ENCODE measurements around the gene KDM4C.

DNA sequence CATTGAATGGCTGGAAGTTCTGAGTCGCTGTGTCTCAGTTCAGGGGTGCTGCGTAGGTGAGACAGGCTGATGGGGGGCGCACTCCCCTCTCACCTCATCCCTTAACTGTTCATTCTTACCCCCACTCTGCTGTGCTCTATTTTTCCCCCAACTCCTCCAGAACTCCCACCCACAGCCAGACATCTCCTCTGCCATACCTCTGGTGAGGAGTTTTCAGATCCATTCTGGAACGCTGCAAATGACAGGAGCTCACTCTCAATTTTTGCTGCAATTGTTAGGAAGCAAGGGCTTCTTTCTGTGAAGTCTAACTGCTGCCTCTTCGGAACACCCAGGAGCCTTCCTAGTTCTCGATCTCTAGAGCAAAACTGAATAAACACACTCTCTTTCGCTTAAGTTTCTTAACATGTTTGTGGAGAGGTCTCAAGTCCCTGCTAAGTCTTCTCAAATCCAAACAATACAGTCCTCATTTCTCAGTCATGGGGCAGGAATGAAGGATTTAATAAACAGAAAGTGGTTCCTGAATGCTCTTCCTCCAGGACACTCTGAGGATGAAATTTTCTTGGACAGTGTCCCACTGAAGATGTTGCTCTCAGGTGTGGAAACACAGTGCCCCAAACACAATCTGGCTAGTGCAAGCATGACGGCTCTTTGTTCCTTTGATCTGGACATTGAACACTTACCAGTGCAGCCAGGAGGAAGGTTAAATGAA is 387.7 kb downstream of the KDM4C start:
- TF ChIP-seq, protein P1, sequence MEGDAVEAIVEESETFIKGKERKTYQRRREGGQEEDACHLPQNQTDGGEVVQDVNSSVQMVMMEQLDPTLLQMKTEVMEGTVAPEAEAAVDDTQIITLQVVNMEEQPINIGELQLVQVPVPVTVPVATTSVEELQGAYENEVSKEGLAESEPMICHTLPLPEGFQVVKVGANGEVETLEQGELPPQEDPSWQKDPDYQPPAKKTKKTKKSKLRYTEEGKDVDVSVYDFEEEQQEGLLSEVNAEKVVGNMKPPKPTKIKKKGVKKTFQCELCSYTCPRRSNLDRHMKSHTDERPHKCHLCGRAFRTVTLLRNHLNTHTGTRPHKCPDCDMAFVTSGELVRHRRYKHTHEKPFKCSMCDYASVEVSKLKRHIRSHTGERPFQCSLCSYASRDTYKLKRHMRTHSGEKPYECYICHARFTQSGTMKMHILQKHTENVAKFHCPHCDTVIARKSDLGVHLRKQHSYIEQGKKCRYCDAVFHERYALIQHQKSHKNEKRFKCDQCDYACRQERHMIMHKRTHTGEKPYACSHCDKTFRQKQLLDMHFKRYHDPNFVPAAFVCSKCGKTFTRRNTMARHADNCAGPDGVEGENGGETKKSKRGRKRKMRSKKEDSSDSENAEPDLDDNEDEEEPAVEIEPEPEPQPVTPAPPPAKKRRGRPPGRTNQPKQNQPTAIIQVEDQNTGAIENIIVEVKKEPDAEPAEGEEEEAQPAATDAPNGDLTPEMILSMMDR (IDR thresholded peaks at IDR 0.05; ENCODE audit: insufficient read depth, low read depth, low read length) = no peak
- TF ChIP-seq EZH2 (IDR thresholded peaks at IDR 0.05; ENCODE audit: insufficient read depth, low read length) = no peak
